K562 (cell line): Measurements from ENCODE around the gene FAM167B. TPM values are rescaled to one million over a fixed set of nuclear protein-coding genes. Genes with fewer than 3 reads are reported as not detected.
A peak's percentile ranks its signal among the peaks of the same experiment; 100 is the strongest.

Experiments used
- ATAC-seq: fragments of 200-7000 bp; cut with Tn5 transposase; 3 replicates; pipeline ENCODE4 v1.9.1; 2020; ENCODE audit warnings: moderate library complexity
- BruUV-seq: library from RNA; stranded (reverse); fragments of 400-500 nt; replicated peaks from 2 replicates; lab custom pipeline; 2021; lab: Mats Ljungman, UMichigan
- CTCF ChIA-PET: fragments of 300-600 bp; formaldehyde crosslinking; extraction: SDS; loops from one replicate; lab custom pipeline; 2021; ENCODE audit warnings: low intra/inter-chr PET ratio; lab: Yijun Ruan, JAX
- POLR2A ChIA-PET: fragments of 300-600, 350-650 bp; sonication (Branson Sonifier 250); formaldehyde crosslinking; extraction: SDS; loops from one replicate; lab custom pipeline; 2021; ENCODE audit warnings: antibody characterized with exemption, inconsistent platforms; lab: Yijun Ruan, JAX
- DNase-seq, 4 experiments: peaks; one replicate each; pipeline versions ENCODE4 v3.0.0 to v3.0.0-alpha.2; 2011 to 2018; ENCODE audit warnings: low spot score in 3 of 4, mixed read lengths in 3 of 4; ENCODE audit errors: extremely low read depth in 1 of 4
- FAIRE-seq: peaks from 2 replicates; lab custom pipeline; 2011; peaks lifted over from hg19 to GRCh38; lab: Jason Lieb, UNC
- H2AFZ ChIP-seq: 2 replicates; pipeline ENCODE4 v1.6.0; 2011; ENCODE audit warnings: low read depth, low read length, control low read depth, inconsistent platforms
- H3K27ac ChIP-seq: fragments of 200-600 bp; 3 replicates; pipeline ENCODE4 v1.8.0; 2011; ENCODE audit warnings: low read depth, mild to moderate bottlenecking, control low read depth, inconsistent platforms, low read length, moderate library complexity, mixed read lengths; ENCODE audit errors: extremely low read depth
- H3K27me3 ChIP-seq, 2 experiments: fragments of 300-600 bp in 1 of 2; 2 replicates in 1 of 2; 3 replicates in 1 of 2; pipeline versions ENCODE4 v1.6.0 to v1.8.0; 2011; ENCODE audit warnings: inconsistent platforms in 2 of 2, low read length in 2 of 2, mild to moderate bottlenecking in 1 of 2, mixed read lengths in 1 of 2, moderate library complexity in 1 of 2; ENCODE audit not compliant: control insufficient read depth in 2 of 2, insufficient read depth in 2 of 2
- H3K36me3 ChIP-seq: fragments of 300-600 bp; 3 replicates; pipeline ENCODE4 v1.8.0; 2011; ENCODE audit warnings: mild to moderate bottlenecking, low read length, inconsistent platforms; ENCODE audit not compliant: control insufficient read depth, insufficient read depth
- H3K4me1 ChIP-seq, 2 experiments: fragments of 200-600 bp in 1 of 2; replicated peaks in 1 of 2; 2 replicates in 1 of 2; 3 replicates in 1 of 2; pipeline versions ENCODE4 v1.5.1 to v1.8.0; 2011; ENCODE audit warnings: inconsistent platforms in 2 of 2, low read length in 2 of 2, mild to moderate bottlenecking in 1 of 2, mixed read lengths in 1 of 2, moderate library complexity in 1 of 2; ENCODE audit not compliant: control insufficient read depth in 2 of 2, insufficient read depth in 2 of 2
- H3K4me2 ChIP-seq: 2 replicates; pipeline ENCODE4 v1.6.1; 2011; ENCODE audit warnings: low read length, control low read depth, inconsistent platforms, mixed read lengths; ENCODE audit not compliant: insufficient read depth
- H3K4me3 ChIP-seq: fragments of 200-600 bp; sonication (generic), shearing (Covaris generic); 2 replicates; pipeline ENCODE4 v1.5.1; 2016; ENCODE audit warnings: control low read depth, inconsistent platforms
- H3K79me2 ChIP-seq: fragments of 200-600 bp; 3 replicates; pipeline ENCODE4 v1.8.0; 2011; ENCODE audit warnings: low read length, inconsistent platforms; ENCODE audit not compliant: control insufficient read depth, insufficient read depth
- H3K9ac ChIP-seq, 2 experiments: 2 replicates each; pipeline versions ENCODE4 v1.6.0 to v1.6.1; 2011; ENCODE audit warnings: low read depth in 2 of 2, low read length in 2 of 2, control low read depth in 1 of 2, inconsistent platforms in 1 of 2, mild to moderate bottlenecking in 1 of 2, mixed read lengths in 1 of 2; ENCODE audit not compliant: insufficient read depth in 1 of 2
- H3K9me1 ChIP-seq: one replicate; pipeline ENCODE4 v1.6.0; 2011; ENCODE audit warnings: inconsistent platforms, mild to moderate bottlenecking, low read length, moderate library complexity; ENCODE audit not compliant: control insufficient read depth, insufficient read depth
- H3K9me3 ChIP-seq: replicated peaks from 2 replicates; pipeline ENCODE4 v1.5.1; 2011; ENCODE audit warnings: low read depth, low read length, inconsistent platforms; ENCODE audit not compliant: control insufficient read depth, insufficient read depth
- H4K20me1 ChIP-seq: replicated peaks from 2 replicates; pipeline ENCODE4 v1.6.1; 2011; ENCODE audit warnings: low read length, inconsistent platforms, mixed read lengths; ENCODE audit not compliant: control insufficient read depth, insufficient read depth
- ADNP ChIP-seq: fragments of 200-800 bp; sonication (Bioruptor generic); IDR thresholded peaks from 2 replicates; pipeline ENCODE4 v1.6.1; 2016; ENCODE audit warnings: missing genetic modification characterization, missing compliant biosample characterization
- BCOR ChIP-seq: fragments of 450-650 bp; IDR thresholded peaks from 2 replicates; pipeline ENCODE4 v1.6.1; 2016
- CBX1 ChIP-seq: sonication (generic); IDR thresholded peaks from 2 replicates; pipeline ENCODE4 v1.6.1; 2016; ENCODE audit warnings: antibody characterized with exemption, low read depth, mild to moderate bottlenecking
- CXXC5 ChIP-seq: fragments of 250-450 bp; sonication (Bioruptor Pico); IDR thresholded peaks from 2 replicates; pipeline ENCODE4 v1.8.0; 2022; ENCODE audit warnings: inconsistent platforms, mild to moderate bottlenecking, moderate library complexity
- HDAC2 ChIP-seq: fragments of 450-650 bp; IDR thresholded peaks from 2 replicates; pipeline ENCODE4 v1.6.1; 2016; ENCODE audit warnings: mild to moderate bottlenecking
- KDM1A ChIP-seq, 2 experiments: fragments of 450-650 bp; IDR thresholded peaks; 2 replicates each; pipeline ENCODE4 v1.6.1; 2016; ENCODE audit warnings: mild to moderate bottlenecking in 2 of 2
- NR1H2 ChIP-seq: sonication (generic); formaldehyde crosslinking; IDR thresholded peaks from 2 replicates; pipeline ENCODE4 v1.4.0; 2020; ENCODE audit warnings: mild to moderate bottlenecking, missing genetic modification reagents
- NR2F6 ChIP-seq: fragments of 450-650 bp; formaldehyde crosslinking; IDR thresholded peaks from 2 replicates; pipeline ENCODE4 v1.4.0; 2020; ENCODE audit warnings: mild to moderate bottlenecking
- PCBP1 ChIP-seq: fragments of 200-400 bp; formaldehyde crosslinking; IDR thresholded peaks from 2 replicates; pipeline ENCODE4 v1.6.1; 2018; ENCODE audit warnings: mild to moderate bottlenecking, low read depth, low read length; ENCODE audit not compliant: poor library complexity, severe bottlenecking
- PYGO2 ChIP-seq: fragments of 450-650 bp; IDR thresholded peaks from 2 replicates; pipeline ENCODE4 v1.6.1; 2016; ENCODE audit warnings: mild to moderate bottlenecking, missing genetic modification characterization, moderate library complexity, missing compliant biosample characterization
- RBM25 ChIP-seq: fragments of 200-400 bp; formaldehyde crosslinking; IDR thresholded peaks from 2 replicates; pipeline ENCODE4 v1.6.1; 2018; ENCODE audit warnings: low read length, low read depth, moderate library complexity; ENCODE audit not compliant: severe bottlenecking
- TAL1 ChIP-seq: fragments of 450-650 bp; IDR thresholded peaks from 2 replicates; pipeline ENCODE4 v1.6.1; 2016; ENCODE audit warnings: mild to moderate bottlenecking
- WHSC1 ChIP-seq: IDR thresholded peaks from one replicate; pipeline ENCODE4 v1.6.1; 2012; ENCODE audit warnings: low read length, control low read depth, inconsistent platforms
- ZBED1 ChIP-seq: IDR thresholded peaks from 2 replicates; pipeline ENCODE4 v1.6.1; 2014
- WGBS: fragments of 100-300 bp; shearing (Covaris generic); methylation state at CpG from one replicate; pipeline ENCODE4 v1.1.6; 2016; ENCODE audit warnings: low coverage, mixed read lengths; ENCODE audit not compliant: insufficient coverage; ENCODE audit errors: missing lambda C conversion rate; 5-methylcytosine and 5-hydroxymethylcytosine counted together
- in situ Hi-C: fragments of 300-500 bp; cut with MboI; formaldehyde crosslinking; loops from 4 replicates; pipeline ENCODE4 v1.15.0; 2018; ENCODE audit warnings: inconsistent platforms, mixed read lengths
- intact Hi-C: fragments of 100-400 bp; cut with micrococcal nuclease; formaldehyde crosslinking; loops from 2 replicates; pipeline ENCODE4 v1.14.2; 2022
- polyA plus RNA-seq, 8 experiments: library from polyadenylated mRNA; depleted of rRNA in 4 of 8; stranded (reverse) in 5 of 8; unstranded in 3 of 8; fragments of >200 nt; fragmentation: Nextera tagmentation in 2 of 8; fragmentation: Illumina TruSeq in 1 of 8; extraction: Ambion mirVana in 2 of 8; extraction: Trizol in 1 of 8; gene quantifications; 2 replicates each; pipeline versions ENCODE4 v1.2.1 to v1.2.3, GENCODE V29; 2011 to 2014; ENCODE audit warnings: inconsistent platforms in 1 of 8, missing spikeins in 1 of 8
- total RNA-seq, 7 experiments: library from RNA; depleted of rRNA in 6 of 7; stranded (reverse); fragments of >200 nt in 6 of 7; fragmentation: Illumina TruSeq in 2 of 7; extraction: Trizol in 2 of 7; gene quantifications; 2 replicates each; pipeline versions ENCODE4 v1.2.1 to v1.2.3, GENCODE V29; 2011 to 2021; ENCODE audit warnings: low replicate concordance in 1 of 7
- TF ChIP-seq, protein P1 (sequence below): fragments of 450-650 bp; formaldehyde crosslinking; IDR thresholded peaks from 2 replicates; pipeline ENCODE4 v1.4.0; 2020; ENCODE audit warnings: mild to moderate bottlenecking, moderate library complexity
- TF ChIP-seq, protein P2 (sequence below): fragments of 200-800 bp; sonication (Bioruptor generic); IDR thresholded peaks from 2 replicates; pipeline ENCODE4 v1.6.1; 2016; ENCODE audit warnings: missing genetic modification characterization, missing compliant biosample characterization

FAM167B gene
- total and polyA plus RNA-seq, 9 of the 15 experiments (the other 6 are each of a cell fraction or from before 2014, with no cell fraction given): not detected

DNA sequence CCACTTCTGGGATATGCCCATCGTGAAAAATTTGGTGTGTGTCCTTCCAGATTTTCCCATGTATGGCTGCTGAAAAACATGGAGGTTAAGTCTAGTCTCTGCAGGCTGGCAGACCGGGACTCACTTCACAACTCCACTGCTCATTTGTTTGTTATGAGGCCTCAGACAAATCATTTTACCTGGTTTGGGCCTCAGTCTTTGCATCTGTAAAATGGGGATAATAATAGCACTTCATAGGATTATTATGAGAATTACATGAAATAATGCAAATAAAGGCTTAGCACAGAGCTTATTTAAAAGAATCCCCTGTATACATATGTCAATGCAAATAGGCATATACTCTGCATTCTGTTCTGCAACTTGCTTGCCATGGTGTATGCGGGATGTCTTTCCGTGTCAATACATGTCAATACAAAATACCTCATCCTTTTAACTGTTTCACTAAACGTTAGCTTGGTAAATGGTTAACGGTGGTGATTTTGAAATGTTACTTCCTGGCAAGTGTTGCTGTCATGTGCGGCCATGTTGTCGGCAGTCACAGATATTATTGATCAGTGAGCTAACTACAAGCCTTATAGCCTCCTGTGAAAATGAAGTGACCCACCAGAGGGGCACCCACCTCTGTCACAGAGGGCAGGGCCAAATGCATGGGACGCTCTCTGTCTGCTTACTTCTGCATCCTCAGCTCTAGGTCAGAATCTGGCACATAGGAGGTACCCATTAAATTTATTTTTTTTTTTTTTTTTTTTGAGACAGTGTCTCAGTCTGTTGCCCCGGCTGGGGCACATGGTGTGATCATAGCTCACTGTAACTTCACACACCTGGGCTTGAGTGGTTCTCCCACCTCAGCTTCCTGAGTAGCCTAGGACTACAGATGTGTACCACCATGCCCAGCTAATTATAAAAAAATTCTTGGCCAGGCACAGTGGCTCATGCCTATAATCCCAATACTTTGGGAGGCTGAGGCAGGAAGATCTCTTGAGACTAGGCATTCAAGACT, 8.3 kb downstream of the FAM167B start:
- Histone ChIP-seq H3K79me2 (no peaks in the 10 kb centered on the region), H3K9ac (no peak overlapping the region), H4K20me1 (no peaks in the 10 kb centered on the region), H3K9me1 (no peaks in the 10 kb centered on the region), H3K4me3 (no peak overlapping the region), H2AFZ (no peak overlapping the region; the same call in 1 of the 2 replicates), H3K27me3 (no peaks in the 10 kb centered on the region), H3K4me1 (peaks cover 13 to 18% of the 10 kb centered on the region in 2 experiments; a peak in 4 of 5 replicates), H3K27ac (no peak overlapping the region), H3K36me3 (no peaks in the 10 kb centered on the region), H3K9me3 (no peaks in the 10 kb centered on the region), H3K4me2 (no peak overlapping the region)
- FAIRE-seq (no peak), ATAC-seq (no peak), DNase-seq (no peak)
- 56% methylated on average over 10 of the region's 10 CpGs for WGBS
- in situ Hi-C loops (no loop called here), intact Hi-C loops (no loop called here)
- TF ChIP-seq, protein P1, sequence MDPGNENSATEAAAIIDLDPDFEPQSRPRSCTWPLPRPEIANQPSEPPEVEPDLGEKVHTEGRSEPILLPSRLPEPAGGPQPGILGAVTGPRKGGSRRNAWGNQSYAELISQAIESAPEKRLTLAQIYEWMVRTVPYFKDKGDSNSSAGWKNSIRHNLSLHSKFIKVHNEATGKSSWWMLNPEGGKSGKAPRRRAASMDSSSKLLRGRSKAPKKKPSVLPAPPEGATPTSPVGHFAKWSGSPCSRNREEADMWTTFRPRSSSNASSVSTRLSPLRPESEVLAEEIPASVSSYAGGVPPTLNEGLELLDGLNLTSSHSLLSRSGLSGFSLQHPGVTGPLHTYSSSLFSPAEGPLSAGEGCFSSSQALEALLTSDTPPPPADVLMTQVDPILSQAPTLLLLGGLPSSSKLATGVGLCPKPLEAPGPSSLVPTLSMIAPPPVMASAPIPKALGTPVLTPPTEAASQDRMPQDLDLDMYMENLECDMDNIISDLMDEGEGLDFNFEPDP (CRISPR knock-in tag): no peak
- no peak for TF ChIP-seq PYGO2 (tag)
- TF ChIP-seq ZBED1: no peak
- no peak for TF ChIP-seq NR1H2 (CRISPR knock-in tag)
- TF ChIP-seq WHSC1: no peak
- no peak for TF ChIP-seq PCBP1
- no peak for TF ChIP-seq CXXC5 (CRISPR knock-in tag)
- TF ChIP-seq CBX1: 0 out of 2 replicates have a peak, but pooled peaks have one; percentile 31
- TF ChIP-seq RBM25: peak; percentile 91
- TF ChIP-seq BCOR: peak; percentile 92
- no peak for TF ChIP-seq TAL1
- peak; percentile 89 for TF ChIP-seq ADNP (tag)
- TF ChIP-seq, protein P2, sequence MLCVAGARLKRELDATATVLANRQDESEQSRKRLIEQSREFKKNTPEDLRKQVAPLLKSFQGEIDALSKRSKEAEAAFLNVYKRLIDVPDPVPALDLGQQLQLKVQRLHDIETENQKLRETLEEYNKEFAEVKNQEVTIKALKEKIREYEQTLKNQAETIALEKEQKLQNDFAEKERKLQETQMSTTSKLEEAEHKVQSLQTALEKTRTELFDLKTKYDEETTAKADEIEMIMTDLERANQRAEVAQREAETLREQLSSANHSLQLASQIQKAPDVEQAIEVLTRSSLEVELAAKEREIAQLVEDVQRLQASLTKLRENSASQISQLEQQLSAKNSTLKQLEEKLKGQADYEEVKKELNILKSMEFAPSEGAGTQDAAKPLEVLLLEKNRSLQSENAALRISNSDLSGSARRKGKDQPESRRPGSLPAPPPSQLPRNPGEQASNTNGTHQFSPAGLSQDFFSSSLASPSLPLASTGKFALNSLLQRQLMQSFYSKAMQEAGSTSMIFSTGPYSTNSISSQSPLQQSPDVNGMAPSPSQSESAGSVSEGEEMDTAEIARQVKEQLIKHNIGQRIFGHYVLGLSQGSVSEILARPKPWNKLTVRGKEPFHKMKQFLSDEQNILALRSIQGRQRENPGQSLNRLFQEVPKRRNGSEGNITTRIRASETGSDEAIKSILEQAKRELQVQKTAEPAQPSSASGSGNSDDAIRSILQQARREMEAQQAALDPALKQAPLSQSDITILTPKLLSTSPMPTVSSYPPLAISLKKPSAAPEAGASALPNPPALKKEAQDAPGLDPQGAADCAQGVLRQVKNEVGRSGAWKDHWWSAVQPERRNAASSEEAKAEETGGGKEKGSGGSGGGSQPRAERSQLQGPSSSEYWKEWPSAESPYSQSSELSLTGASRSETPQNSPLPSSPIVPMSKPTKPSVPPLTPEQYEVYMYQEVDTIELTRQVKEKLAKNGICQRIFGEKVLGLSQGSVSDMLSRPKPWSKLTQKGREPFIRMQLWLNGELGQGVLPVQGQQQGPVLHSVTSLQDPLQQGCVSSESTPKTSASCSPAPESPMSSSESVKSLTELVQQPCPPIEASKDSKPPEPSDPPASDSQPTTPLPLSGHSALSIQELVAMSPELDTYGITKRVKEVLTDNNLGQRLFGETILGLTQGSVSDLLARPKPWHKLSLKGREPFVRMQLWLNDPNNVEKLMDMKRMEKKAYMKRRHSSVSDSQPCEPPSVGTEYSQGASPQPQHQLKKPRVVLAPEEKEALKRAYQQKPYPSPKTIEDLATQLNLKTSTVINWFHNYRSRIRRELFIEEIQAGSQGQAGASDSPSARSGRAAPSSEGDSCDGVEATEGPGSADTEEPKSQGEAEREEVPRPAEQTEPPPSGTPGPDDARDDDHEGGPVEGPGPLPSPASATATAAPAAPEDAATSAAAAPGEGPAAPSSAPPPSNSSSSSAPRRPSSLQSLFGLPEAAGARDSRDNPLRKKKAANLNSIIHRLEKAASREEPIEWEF (CRISPR knock-in tag): no peak
- TF ChIP-seq NR2F6 (CRISPR knock-in tag): no peak
- TF ChIP-seq KDM1A (IDR thresholded peaks at IDR 0.05): peak; percentile 47 to 71
- peak; percentile 46; the same call in 1 of the 2 replicates for TF ChIP-seq HDAC2
- ChIA-PET POLR2A (interaction anchor here (0.7 to 2.2 kb wide), 4 partner anchors 8 to 102 kb away, joined by 3 to 9 read pairs (median 3); partner anchors contain the start of gene FAM167B), CTCF (no interaction called here)
- BruUV-seq: no TSS peak
